GM23248 (cell line): ENCODE measurements around the gene CIAO2A. TPM values are rescaled to one million over a fixed set of nuclear protein-coding genes. Genes with fewer than 3 reads are reported as not detected.

Experiments used
- DNase-seq: peaks from one replicate; pipeline ENCODE4 v3.0.0-alpha.2; 2015
- H2AFZ ChIP-seq: fragments of 200-600 bp; sonication (generic); 2 replicates; pipeline ENCODE4 v1.6.1; 2016; ENCODE audit warnings: antibody characterized with exemption
- H3F3A ChIP-seq: fragments of 200-600 bp; sonication (generic); 2 replicates; pipeline ENCODE4 v1.6.1; 2016; ENCODE audit warnings: mild to moderate bottlenecking, antibody characterized with exemption, mixed run types; ENCODE audit not compliant: insufficient read depth
- H3K27ac ChIP-seq: fragments of 200-600 bp; sonication (generic); 2 replicates; pipeline ENCODE4 v1.5.1; 2016; ENCODE audit warnings: mild to moderate bottlenecking
- H3K27me3 ChIP-seq: fragments of 200-600 bp; sonication (generic); replicated peaks from 2 replicates; pipeline ENCODE4 v1.6.1; 2016; ENCODE audit warnings: mild to moderate bottlenecking; ENCODE audit not compliant: insufficient read depth
- H3K36me3 ChIP-seq: fragments of 200-600 bp; sonication (generic); 2 replicates; pipeline ENCODE4 v1.6.1; 2016; ENCODE audit warnings: low read depth, mild to moderate bottlenecking
- H3K4me1 ChIP-seq: fragments of 200-600 bp; sonication (generic); 2 replicates; pipeline ENCODE4 v1.6.1; 2016; ENCODE audit warnings: mild to moderate bottlenecking; ENCODE audit not compliant: insufficient read depth
- H3K4me2 ChIP-seq: fragments of 200-600 bp; sonication (generic); one replicate; pipeline ENCODE4 v1.6.1; 2016; ENCODE audit warnings: mild to moderate bottlenecking; ENCODE audit not compliant: unreplicated experiment
- H3K4me3 ChIP-seq: fragments of 200-600 bp; sonication (generic); 2 replicates; pipeline ENCODE4 v1.5.1; 2016; ENCODE audit warnings: mild to moderate bottlenecking
- H3K79me2 ChIP-seq: fragments of 200-600 bp; sonication (generic); 2 replicates; pipeline ENCODE4 v1.6.1; 2016; ENCODE audit warnings: mild to moderate bottlenecking; ENCODE audit not compliant: insufficient read depth
- H3K9ac ChIP-seq: fragments of 200-600 bp; sonication (generic); 2 replicates; pipeline ENCODE4 v1.6.1; 2016; ENCODE audit warnings: mild to moderate bottlenecking
- H3K9me2 ChIP-seq: fragments of 200-600 bp; sonication (generic); 2 replicates; pipeline ENCODE4 v1.6.1; 2016; ENCODE audit warnings: mixed run types, mild to moderate bottlenecking, moderate library complexity; ENCODE audit not compliant: insufficient read depth
- H3K9me3 ChIP-seq: fragments of 200-600 bp; sonication (generic); one replicate; pipeline ENCODE4 v1.6.1; 2017; ENCODE audit warnings: low read depth
- H4K20me1 ChIP-seq: fragments of 200-600 bp; sonication (generic); 2 replicates; pipeline ENCODE4 v1.6.0; 2016; ENCODE audit not compliant: insufficient read depth
- EZH2 ChIP-seq: fragments of 200-600 bp; sonication (generic); IDR thresholded peaks from 2 replicates; pipeline ENCODE4 v1.6.1; 2018; ENCODE audit warnings: antibody characterized with exemption, mild to moderate bottlenecking; ENCODE audit not compliant: insufficient read depth, poor library complexity, severe bottlenecking
- EZH2phosphoT487 ChIP-seq: fragments of 200-600 bp; sonication (generic); IDR thresholded peaks from 2 replicates; pipeline ENCODE4 v1.6.1; 2018; ENCODE audit warnings: antibody characterized with exemption, moderate library complexity, mild to moderate bottlenecking, low read depth; ENCODE audit not compliant: insufficient read depth
- whole genome bisulfite sequencing, 2 experiments: methylation state at CpG; one replicate each; pipeline ENCODE4 v1.1.6; 2015 to 2017; ENCODE audit warnings: low lambda C conversion rate in 2 of 2, low coverage in 1 of 2; ENCODE audit errors: missing lambda C conversion rate in 2 of 2; 5-methylcytosine and 5-hydroxymethylcytosine counted together
- in situ Hi-C: fragments of 300-500 bp; cut with MboI; formaldehyde crosslinking; loops from 2 replicates; pipeline ENCODE4 v1.15.0; 2020
- polyA plus RNA-seq: library from polyadenylated mRNA; unstranded; fragments of >200 nt; fragmentation: Nextera tagmentation; extraction: Ambion mirVana; gene quantifications from 2 replicates; pipeline ENCODE4 v1.2.1, GENCODE V29; 2016
- total RNA-seq: library from RNA; depleted of rRNA; stranded (reverse); fragments of >200 nt; shearing (Covaris generic); gene quantifications from 2 replicates; pipeline ENCODE4 v1.2.3, GENCODE V29; 2014

The CIAO2A gene
- total and polyA plus RNA-seq, 2 experiments from 2014 or later: 40.5 to 93.8 TPM

DNA sequence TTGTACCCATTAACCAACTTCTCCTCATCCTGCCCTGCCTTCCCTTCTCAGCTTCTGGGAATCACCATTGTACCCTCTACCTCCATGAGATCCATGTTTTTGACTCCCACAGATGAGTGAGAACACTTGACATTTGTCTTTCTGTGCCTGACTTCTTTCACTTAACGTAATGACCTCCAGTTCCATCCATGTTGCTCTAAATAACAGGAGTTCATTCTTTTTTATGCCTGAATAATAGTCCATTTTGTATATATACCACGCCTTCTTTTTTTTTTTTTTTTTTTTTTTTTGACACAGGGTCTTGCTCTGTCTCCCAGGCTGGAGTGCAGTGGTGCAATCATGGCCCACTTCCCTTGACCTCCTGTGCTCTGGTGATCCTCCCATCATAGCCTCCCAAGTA lies 8.9 kb upstream of the CIAO2A start:
- Histone ChIP-seq H3K4me1 (peaks cover 38% of the 10 kb centered on the region), H2AFZ (no peak overlapping the region), H4K20me1 (peaks cover 22% of the 10 kb centered on the region; the same call in 1 of the 2 replicates), H3K27ac (no peak overlapping the region), H3K4me3 (no peak overlapping the region), H3K79me2 (peaks cover 100% of the 10 kb centered on the region), H3K36me3 (no peaks in the 10 kb centered on the region), H3K4me2 (no peak overlapping the region), H3K9ac (no peak overlapping the region), H3K27me3 (no peaks in the 10 kb centered on the region), H3K9me3 (no peaks in the 10 kb centered on the region), H3F3A (0 out of 2 replicates have a peak, but pooled peaks cover 3% of the 10 kb centered on the region), H3K9me2 (no peaks in the 10 kb centered on the region)
- WGBS, 2 experiments: 70 to 78% methylated on average over 2 of the region's 2 CpGs
- no peak for DNase-seq
- in situ Hi-C loops: no loop called here
- TF ChIP-seq EZH2phosphoT487 (no peak), EZH2 (no peak)

DNA sequence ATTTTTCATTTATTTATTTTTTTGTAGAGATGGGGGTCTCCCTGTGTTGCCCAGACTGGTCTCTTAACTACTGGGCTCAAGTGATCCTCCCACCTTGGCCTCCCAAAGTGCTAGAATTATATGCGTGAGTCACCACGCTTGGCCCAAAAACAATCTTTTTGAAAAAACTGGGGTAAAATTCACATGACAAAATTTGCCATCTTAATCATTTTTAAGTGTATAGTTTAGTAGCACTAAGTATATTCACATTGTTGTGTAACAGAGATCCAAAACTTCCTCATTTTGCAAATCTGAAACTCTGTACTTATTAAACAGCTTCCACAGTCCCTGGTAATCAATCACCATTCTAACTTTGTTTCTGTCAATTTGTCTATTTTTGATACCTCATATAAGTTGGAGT lies 7.3 kb upstream of the CIAO2A start:
- TF ChIP-seq EZH2phosphoT487 (no peak), EZH2 (no peak)
- Histone ChIP-seq H3K4me1 (peaks cover 42% of the 10 kb centered on the region), H3K9ac (no peak overlapping the region), H3K36me3 (no peaks in the 10 kb centered on the region), H3K79me2 (peaks cover 100% of the 10 kb centered on the region), H3K27ac (no peak overlapping the region), H3F3A (peaks cover 12% of the 10 kb centered on the region), H3K4me3 (no peak overlapping the region), H4K20me1 (peaks cover 19% of the 10 kb centered on the region; the same call in 1 of the 2 replicates), H3K9me2 (no peaks in the 10 kb centered on the region), H3K27me3 (no peaks in the 10 kb centered on the region), H2AFZ (no peak overlapping the region), H3K4me2 (no peak overlapping the region), H3K9me3 (no peaks in the 10 kb centered on the region)
- in situ Hi-C loops: no loop called here
- 92 to 96% methylated on average over 2 of the region's 2 CpGs for WGBS, 2 experiments
- DNase-seq: no peak

DNA sequence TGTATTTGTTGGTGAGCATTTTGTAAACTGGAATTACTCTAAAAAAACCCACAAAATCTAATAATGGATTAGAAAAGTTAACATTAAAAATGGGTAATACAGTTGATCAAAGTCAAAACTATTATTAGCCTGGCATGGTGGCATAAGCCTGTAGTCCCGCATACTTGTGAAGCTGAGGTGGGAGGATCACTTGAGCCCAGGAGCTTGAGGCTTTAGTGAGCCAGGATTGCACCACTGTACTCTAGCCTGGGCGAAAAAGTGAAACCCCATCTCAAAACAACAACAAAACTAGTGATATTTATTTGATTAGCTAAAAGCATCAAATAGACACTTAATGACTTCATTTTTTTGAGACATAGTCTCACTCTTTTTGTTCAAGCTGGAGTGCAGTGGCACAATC lies 5.7 kb upstream of the CIAO2A start:
- H3K4me2 ChIP-seq: peak overlapping the region; percentile 28
- H3K9ac ChIP-seq: peak overlapping the region; percentile 3; the same call in 1 of the 2 replicates
- H3K4me3 ChIP-seq: no peak overlapping the region
- H3K36me3 ChIP-seq: no peaks in the 10 kb centered on the region
- H2AFZ ChIP-seq: no peak overlapping the region
- 32 to 54% methylated on average over 2 of the region's 2 CpGs for WGBS, 2 experiments
- H3K4me1 ChIP-seq: peaks cover 38% of the 10 kb centered on the region
- no peaks in the 10 kb centered on the region for H3K9me2 ChIP-seq
- no peak for TF ChIP-seq EZH2
- TF ChIP-seq EZH2phosphoT487: no peak
- peak; percentile 41 for DNase-seq
- H3F3A ChIP-seq: peaks cover 18% of the 10 kb centered on the region
- no peaks in the 10 kb centered on the region for H3K9me3 ChIP-seq
- H3K79me2 ChIP-seq: peaks cover 92% of the 10 kb centered on the region
- no peaks in the 10 kb centered on the region for H3K27me3 ChIP-seq
- in situ Hi-C loops: no loop called here
- no peak overlapping the region for H3K27ac ChIP-seq
- peaks cover 19% of the 10 kb centered on the region; the same call in 1 of the 2 replicates for H4K20me1 ChIP-seq

DNA sequence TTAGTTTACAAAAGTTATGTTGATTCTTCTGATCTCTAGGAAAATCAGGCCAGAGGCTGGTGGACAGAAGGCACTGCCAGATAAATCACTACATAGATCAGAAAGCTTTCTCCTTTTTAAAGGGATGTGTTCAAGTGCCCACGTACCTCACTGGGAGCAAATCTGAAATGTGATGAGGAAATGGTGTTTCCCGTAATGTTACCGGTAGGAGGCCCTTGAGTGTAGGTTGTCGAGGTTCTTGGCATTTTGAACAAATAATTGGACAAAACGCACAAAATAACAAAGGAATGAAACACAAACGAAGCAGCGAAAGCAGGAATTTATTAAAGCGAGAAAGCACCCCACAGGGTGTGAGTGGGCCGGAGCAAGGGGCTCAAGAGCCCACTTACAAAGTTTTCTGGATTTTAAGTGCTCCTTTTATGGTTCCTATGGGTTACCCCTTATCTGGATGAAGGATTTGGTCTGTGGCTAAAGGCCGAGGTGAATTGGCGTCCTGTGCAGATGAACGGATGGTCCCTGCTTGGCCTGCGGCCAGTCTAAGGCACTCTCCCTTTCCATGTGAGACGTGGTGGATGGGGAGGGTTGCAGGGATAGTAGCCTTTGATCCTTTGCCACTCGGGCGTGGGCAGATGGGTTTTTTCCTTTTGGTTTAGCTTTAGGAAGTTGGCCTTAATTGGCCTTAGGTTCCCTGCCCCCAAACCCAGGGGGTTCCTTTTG lies 3.2 kb upstream of the CIAO2A start:
- 1 to 4% methylated on average over 16 of the region's 16 CpGs for WGBS, 2 experiments
- H3K27me3 ChIP-seq: no peaks in the 10 kb centered on the region
- peak overlapping the region; percentile 88 for H3K4me3 ChIP-seq
- H3K9ac ChIP-seq: peak overlapping the region; percentile 86
- in situ Hi-C loops: no loop called here
- peak; percentile 71 for DNase-seq
- H3F3A ChIP-seq: peaks cover 22% of the 10 kb centered on the region
- H3K36me3 ChIP-seq: no peaks in the 10 kb centered on the region
- peaks cover 10% of the 10 kb centered on the region; the same call in 1 of the 2 replicates for H4K20me1 ChIP-seq
- H3K9me2 ChIP-seq: no peaks in the 10 kb centered on the region
- peaks cover 84% of the 10 kb centered on the region for H3K79me2 ChIP-seq
- H2AFZ ChIP-seq: peak overlapping the region; percentile 85
- H3K4me2 ChIP-seq: peak overlapping the region; percentile 94
- H3K9me3 ChIP-seq: no peaks in the 10 kb centered on the region
- peaks cover 46% of the 10 kb centered on the region for H3K4me1 ChIP-seq
- peak overlapping the region; percentile 69 for H3K27ac ChIP-seq
- TF ChIP-seq EZH2phosphoT487 (no peak), EZH2 (no peak)
